MG63 (cell line): ENCODE results near the gene RHOB. TPM values are rescaled to one million over a fixed set of nuclear protein-coding genes. Genes with fewer than 3 reads are reported as not detected.

Experiments
- DNase-seq: peaks from one replicate; pipeline ENCODE4 v3.0.0-alpha.2; 2020
- H3K27me3 ChIP-seq: fragments of 250-450 bp; sonication (Bioruptor Pico); 2 replicates; pipeline ENCODE4 v1.5.1; 2020; ENCODE audit warnings: mild to moderate bottlenecking, moderate library complexity
- H3K36me3 ChIP-seq: fragments of 250-450 bp; sonication (Bioruptor Pico); 2 replicates; pipeline ENCODE4 v1.5.1; 2020; ENCODE audit warnings: mild to moderate bottlenecking, moderate library complexity
- H3K4me3 ChIP-seq: fragments of 250-450 bp; sonication (Bioruptor Pico); 2 replicates; pipeline ENCODE4 v1.5.1; 2020; ENCODE audit warnings: mild to moderate bottlenecking, moderate library complexity
- H3K9me3 ChIP-seq: fragments of 250-450 bp; sonication (Bioruptor Pico); 2 replicates; pipeline ENCODE4 v1.5.1; 2020; ENCODE audit warnings: mild to moderate bottlenecking, moderate library complexity
- total RNA-seq: library from RNA; depleted of rRNA; stranded (reverse); fragments of >200 nt; shearing (Covaris generic); gene quantifications from 2 replicates; pipeline ENCODE4 v1.2.3, GENCODE V29; 2014; ENCODE audit warnings: low replicate concordance

The RHOB gene
- total RNA-seq, 1 experiment from 2014 or later = 65.2 TPM

DNA sequence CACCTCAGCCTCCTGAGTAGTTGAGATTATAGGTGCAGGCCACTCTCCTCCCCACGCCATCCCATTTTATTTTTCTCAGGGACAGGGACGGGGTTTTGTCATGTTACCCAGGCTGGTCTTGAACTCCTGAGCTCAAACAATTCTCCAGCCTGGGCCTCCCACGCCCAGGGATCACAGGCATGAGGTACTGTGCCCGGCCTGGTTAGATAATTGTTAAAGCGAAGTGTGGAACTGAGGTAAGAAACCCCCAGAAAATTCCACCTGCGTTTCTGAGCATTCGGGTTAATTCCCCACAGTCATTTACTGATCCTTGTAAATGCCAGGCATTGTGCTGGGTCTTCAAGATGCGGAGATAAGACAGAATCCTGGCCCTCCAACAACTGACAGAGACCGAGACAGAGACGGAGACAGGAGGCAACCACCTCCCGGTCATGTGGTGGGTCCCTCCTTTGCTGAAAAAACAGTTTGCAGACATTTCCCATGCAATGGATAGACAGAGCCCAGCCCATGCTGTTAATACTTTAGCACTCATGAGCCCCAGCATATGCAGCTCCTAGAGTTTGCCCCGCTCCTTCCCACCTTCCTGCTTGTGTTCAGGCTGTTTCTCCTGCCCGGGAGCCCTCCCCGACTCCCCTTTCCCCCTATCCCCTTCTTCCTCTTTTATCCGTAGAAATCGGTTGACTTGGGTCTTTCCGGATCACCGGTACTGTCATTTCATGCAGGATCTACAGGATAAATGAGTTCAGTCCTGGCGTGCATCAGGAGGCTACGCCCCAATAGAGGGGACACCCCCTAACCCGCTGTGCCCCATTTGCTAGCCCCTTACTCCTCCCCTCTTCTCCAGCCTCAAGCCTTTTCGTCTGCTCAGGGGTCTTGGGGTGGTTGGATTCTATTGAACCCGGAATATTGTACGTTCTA lies 1.6 kb upstream of the RHOB start:
- Histone ChIP-seq H3K4me3 (no peak overlapping the region), H3K36me3 (peaks cover 12% of the 10 kb centered on the region), H3K9me3 (no peaks in the 10 kb centered on the region), H3K27me3 (no peaks in the 10 kb centered on the region)
- no peak for DNase-seq

DNA sequence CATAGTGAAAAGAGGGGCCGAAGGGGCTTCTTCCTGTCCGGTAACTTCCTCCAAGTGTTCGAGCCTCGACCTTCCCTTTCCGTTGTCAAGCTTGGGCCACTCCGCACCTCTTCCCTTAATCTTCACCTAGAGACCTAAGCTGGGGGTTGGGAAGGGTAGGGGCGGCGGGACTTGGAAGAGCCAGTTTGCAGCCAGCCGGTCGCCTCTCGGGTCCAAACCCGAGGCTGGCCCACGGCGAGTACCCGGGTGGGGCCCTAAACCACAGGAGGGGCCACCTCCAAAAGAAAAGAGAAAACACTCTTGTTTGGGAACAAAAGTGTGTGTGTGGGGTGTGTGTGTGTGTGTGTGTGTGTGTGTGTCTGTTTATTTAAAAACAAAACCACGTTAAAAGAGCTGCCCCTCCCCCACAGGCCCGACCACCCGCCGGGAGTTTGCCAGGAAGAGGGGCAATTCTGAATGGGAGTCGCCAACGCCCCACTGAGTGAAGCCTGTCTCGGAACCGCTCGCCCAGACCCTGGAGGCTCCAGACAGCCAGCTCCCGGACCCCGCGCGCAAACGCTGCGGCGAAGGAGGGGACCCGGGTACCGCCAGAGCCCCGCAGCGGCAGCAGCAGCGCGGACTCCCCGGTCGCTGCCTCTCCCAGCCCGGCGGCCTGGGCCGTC lies 488 bp upstream of the RHOB start:
- H3K4me3 ChIP-seq = peak overlapping the region; percentile 71
- H3K36me3 ChIP-seq = peaks cover 12% of the 10 kb centered on the region
- H3K9me3 ChIP-seq = no peaks in the 10 kb centered on the region
- no peaks in the 10 kb centered on the region for H3K27me3 ChIP-seq
- no peak for DNase-seq

DNA sequence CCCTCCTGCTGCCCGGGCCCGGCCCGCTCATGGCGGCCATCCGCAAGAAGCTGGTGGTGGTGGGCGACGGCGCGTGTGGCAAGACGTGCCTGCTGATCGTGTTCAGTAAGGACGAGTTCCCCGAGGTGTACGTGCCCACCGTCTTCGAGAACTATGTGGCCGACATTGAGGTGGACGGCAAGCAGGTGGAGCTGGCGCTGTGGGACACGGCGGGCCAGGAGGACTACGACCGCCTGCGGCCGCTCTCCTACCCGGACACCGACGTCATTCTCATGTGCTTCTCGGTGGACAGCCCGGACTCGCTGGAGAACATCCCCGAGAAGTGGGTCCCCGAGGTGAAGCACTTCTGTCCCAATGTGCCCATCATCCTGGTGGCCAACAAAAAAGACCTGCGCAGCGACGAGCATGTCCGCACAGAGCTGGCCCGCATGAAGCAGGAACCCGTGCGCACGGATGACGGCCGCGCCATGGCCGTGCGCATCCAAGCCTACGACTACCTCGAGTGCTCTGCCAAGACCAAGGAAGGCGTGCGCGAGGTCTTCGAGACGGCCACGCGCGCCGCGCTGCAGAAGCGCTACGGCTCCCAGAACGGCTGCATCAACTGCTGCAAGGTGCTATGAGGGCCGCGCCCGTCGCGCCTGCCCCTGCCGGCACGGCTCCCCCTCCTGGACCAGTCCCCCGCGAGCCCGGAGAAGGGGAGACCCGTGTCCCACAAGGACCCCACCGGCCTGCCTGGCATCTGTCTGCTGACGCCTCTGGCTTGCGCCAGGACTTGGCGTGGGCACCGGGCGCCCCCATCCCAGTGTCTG lies 767 bp downstream of the RHOB start:
- peak; percentile 42 for DNase-seq
- no peaks in the 10 kb centered on the region for H3K27me3 ChIP-seq
- peak overlapping the region; percentile 71 for H3K4me3 ChIP-seq
- H3K36me3 ChIP-seq = peaks cover 12% of the 10 kb centered on the region
- H3K9me3 ChIP-seq = no peaks in the 10 kb centered on the region

DNA sequence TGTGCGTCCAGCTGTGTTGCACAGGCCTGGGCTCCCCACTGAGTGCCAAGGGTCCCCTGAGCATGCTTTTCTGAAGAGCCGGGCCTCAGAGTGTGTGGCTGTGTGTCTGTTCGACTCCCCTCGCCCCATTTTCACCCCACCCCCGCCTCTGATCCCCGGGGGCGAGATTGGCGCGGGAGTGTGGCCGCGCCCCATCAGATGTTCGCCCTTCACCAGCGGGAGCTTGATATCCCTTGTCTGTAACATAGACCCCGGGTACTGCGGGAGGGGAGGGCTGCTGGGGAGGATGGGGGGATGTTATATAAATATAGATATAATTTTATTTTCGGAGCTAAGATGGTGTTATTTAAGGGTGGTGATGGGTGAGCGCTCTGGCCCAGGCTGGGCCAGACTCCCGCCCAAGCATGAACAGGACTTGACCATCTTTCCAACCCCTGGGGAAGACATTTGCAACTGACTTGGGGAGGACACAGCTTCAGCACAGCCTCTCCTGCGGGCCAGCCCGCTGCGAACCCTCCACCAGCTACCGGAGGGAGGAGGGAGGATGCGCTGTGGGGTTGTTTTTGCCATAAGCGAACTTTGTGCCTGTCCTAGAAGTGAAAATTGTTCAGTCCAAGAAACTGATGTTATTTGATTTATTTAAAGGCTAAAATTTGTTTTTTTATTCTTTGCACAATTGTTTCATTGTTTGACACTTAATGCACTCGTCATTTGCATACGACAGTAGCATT lies 1.5 kb downstream of the RHOB start:
- Histone ChIP-seq H3K9me3 (no peaks in the 10 kb centered on the region), H3K4me3 (peak overlapping the region; percentile 71), H3K36me3 (peaks cover 12% of the 10 kb centered on the region), H3K27me3 (no peaks in the 10 kb centered on the region)
- DNase-seq = no peak

DNA sequence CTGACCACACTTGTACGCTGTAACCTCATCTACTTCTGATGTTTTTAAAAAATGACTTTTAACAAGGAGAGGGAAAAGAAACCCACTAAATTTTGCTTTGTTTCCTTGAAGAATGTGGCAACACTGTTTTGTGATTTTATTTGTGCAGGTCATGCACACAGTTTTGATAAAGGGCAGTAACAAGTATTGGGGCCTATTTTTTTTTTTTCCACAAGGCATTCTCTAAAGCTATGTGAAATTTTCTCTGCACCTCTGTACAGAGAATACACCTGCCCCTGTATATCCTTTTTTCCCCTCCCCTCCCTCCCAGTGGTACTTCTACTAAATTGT lies 2.1 kb downstream of the RHOB start:
- peaks cover 12% of the 10 kb centered on the region for H3K36me3 ChIP-seq
- DNase-seq = no peak
- peak overlapping the region; percentile 71 for H3K4me3 ChIP-seq
- H3K27me3 ChIP-seq = no peaks in the 10 kb centered on the region
- H3K9me3 ChIP-seq = no peaks in the 10 kb centered on the region

DNA sequence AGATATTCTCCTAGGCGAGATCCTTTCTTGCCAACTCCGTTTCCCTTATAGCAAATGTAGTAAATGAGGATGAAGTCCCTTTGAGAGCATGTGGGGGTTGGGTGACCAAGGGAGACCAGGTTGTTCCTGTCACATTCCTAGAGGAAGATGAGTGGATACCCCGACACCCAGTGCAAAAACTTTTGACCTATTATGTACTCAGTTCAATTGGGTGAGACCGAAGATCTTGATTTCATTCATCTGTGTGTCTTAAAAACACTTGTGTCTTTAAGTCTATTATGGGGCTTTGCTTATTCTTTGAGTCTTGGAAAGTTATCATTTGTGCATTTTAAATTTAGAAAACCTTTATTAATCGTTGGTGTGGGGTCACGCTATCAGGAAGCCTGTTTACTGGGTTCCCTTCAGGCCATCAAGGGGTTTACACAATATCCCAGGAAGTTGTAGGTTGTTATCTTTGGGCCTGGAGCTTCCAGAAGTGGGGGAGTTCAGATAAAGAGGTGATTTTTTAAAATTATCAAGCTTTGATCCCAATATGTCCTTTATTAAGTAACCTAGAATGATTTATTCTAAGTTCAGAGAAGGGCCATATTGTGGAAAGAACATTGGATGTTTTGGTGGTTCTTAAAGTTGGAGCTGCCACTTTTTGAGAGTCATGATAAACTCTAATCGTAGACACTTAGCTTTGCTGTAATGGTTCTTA lies 2.8 kb downstream of the RHOB start:
- Histone ChIP-seq H3K36me3 (peaks cover 12% of the 10 kb centered on the region), H3K4me3 (peak overlapping the region; percentile 71), H3K9me3 (no peaks in the 10 kb centered on the region), H3K27me3 (no peaks in the 10 kb centered on the region)
- DNase-seq = no peak

DNA sequence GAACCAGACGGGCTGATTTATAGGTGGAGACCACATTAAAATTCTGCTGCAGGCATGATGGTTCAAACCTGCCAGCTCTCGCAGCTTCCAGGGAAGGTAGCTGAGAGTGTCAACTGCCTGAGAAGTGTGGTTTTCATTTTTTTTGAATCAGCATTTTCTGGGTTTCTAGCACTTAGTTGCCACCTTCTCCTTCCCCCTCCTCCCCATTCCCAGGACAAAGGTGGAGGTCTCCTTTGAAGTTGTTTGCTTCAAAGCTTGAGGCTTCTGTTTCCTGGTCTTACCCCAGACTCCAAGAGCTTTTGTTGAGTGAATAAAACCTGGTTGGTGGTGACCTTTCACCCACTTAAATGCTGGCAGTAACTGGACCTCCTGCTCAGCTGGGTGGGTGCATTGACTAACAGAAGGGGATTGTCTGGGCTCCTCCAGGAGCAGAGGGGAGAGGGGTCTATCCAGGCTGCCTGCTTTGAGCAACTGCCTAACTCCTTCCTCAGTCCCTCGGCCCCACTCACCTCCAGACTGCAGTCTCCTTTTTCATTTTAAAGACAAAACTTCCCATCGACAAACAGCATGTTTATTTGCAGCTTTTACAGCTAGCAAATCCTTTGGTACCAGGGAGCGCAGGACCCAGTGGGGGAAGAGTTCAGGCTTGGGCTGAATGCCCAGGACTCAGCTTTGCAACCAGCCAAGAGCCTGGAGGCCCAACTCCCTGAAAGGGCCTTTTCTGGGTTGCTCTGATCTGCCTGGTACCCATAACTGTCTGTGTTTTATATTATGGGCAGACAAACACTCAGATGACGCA lies 3.5 kb downstream of the RHOB start:
- H3K9me3 ChIP-seq = no peaks in the 10 kb centered on the region
- peaks cover 12% of the 10 kb centered on the region for H3K36me3 ChIP-seq
- H3K27me3 ChIP-seq = no peaks in the 10 kb centered on the region
- no peak overlapping the region for H3K4me3 ChIP-seq
- DNase-seq = peak; percentile 75

DNA sequence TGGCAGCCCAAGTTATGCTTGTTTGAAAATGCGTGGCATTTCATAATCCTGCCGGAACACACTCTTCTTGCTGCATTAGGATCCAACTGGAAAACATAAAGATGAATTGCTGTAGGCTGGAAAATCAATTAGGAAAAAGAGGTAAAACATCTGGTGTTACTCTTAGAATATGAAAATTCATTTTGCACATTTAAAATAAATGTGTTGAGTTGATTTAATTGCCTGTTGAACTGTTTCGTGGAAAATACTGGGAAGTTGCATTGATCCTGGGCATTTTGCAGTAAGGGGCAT lies 4.1 kb downstream of the RHOB start:
- Histone ChIP-seq H3K4me3 (no peak overlapping the region), H3K9me3 (no peaks in the 10 kb centered on the region), H3K36me3 (peaks cover 12% of the 10 kb centered on the region), H3K27me3 (no peaks in the 10 kb centered on the region)
- DNase-seq = no peak

DNA sequence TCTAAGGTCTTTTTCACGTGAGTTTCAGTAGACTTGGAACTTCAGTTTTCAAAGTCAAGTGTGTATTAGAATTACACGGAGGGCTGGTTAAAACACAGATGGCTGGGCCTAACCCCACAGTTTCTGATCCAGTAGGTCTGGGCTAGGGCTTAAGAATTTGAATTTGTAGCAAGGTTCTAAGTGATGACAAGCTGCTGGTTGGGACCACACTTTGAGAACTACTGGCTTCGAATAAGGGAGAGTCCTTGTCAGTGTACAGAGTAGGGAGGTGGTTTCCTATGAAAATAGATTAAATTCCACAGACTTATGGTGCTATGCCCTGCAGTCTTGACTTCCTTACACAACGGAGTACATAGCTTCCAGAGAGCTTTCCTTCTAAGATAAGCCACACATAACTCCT lies 4.5 kb downstream of the RHOB start:
- DNase-seq = no peak
- H3K9me3 ChIP-seq = no peaks in the 10 kb centered on the region
- no peaks in the 10 kb centered on the region for H3K27me3 ChIP-seq
- H3K36me3 ChIP-seq = peaks cover 12% of the 10 kb centered on the region
- no peak overlapping the region for H3K4me3 ChIP-seq

DNA sequence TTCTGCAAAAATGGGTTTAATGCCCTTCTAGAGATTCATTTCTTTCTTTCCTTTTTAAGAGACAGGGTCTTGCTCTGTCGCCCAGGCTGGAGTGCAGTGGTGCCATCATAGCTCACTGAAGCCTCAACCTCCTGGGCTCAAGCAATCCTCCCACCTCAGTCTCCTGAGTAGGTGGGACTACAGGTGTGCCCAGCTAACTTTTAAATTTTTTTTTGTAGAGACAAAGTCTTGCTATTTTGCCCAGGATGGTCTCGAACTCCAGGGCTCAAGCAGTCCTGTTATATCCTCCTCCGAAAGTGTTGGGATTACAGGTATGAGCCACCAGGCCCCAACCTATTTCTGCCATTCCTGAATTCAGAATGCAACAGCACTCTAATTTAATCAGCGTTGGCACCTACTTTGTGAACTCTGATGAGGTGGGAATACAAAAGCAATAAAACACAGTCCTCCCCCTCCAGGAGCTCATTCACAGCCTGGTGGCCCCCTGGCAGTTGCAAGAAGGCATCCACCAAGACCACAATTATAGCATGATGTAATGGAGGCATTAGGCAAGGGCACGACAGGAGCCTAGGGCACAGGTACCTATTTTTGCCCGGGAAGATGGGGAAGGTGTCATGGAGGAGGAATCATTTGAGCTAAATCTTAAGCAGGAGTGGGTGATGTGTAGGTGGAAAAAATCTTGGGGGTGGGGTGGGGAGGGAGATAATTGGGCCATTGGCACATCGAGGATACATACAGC lies 5.1 kb downstream of the RHOB start:
- Histone ChIP-seq H3K27me3 (no peaks in the 10 kb centered on the region), H3K9me3 (no peaks in the 10 kb centered on the region), H3K4me3 (no peak overlapping the region), H3K36me3 (peaks cover 12% of the 10 kb centered on the region)
- no peak for DNase-seq

DNA sequence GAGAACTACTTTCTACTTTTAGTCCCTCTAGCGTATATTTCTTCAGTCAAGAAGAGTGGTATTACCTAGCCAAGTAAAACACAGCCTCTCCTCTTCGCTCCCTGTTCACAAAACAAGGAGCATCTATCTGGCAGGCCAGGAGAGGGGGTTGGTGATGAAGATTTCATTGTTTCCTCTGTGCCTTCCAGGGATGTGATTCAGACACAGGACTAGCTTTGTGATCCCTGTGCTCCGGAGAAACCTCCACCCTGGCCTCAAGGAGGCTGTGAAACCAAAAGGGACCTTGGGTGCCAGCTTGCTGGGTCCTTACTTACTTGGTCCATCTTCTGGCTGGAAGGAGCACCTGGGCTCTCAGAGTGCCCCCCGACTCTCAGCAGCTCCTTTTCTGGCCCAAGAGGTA lies 5.7 kb downstream of the RHOB start:
- Histone ChIP-seq H3K27me3 (no peaks in the 10 kb centered on the region), H3K9me3 (no peaks in the 10 kb centered on the region), H3K36me3 (peaks cover 11% of the 10 kb centered on the region), H3K4me3 (no peak overlapping the region)
- peak; percentile 30 for DNase-seq

DNA sequence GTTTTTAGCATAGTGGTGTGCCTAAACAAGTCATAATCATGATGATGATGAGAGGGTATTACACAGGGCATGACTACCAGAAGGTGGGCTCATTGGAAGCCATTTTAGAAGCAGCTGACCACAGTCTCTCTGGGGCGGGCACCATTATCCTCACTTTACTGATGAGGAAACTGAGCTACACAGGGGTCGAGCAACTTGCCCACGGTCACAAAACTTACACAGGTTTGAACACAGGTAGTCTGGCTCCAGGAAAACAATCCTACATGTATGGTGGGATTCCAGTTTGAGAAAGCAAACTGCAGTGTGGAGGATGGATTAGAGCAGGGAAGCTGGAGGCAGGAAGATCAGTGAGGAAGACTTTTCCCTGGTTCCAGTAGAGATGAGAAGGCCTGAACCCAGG lies 6.2 kb downstream of the RHOB start:
- H3K4me3 ChIP-seq = no peak overlapping the region
- no peaks in the 10 kb centered on the region for H3K27me3 ChIP-seq
- DNase-seq = no peak
- peaks cover 6% of the 10 kb centered on the region for H3K36me3 ChIP-seq
- H3K9me3 ChIP-seq = no peaks in the 10 kb centered on the region

DNA sequence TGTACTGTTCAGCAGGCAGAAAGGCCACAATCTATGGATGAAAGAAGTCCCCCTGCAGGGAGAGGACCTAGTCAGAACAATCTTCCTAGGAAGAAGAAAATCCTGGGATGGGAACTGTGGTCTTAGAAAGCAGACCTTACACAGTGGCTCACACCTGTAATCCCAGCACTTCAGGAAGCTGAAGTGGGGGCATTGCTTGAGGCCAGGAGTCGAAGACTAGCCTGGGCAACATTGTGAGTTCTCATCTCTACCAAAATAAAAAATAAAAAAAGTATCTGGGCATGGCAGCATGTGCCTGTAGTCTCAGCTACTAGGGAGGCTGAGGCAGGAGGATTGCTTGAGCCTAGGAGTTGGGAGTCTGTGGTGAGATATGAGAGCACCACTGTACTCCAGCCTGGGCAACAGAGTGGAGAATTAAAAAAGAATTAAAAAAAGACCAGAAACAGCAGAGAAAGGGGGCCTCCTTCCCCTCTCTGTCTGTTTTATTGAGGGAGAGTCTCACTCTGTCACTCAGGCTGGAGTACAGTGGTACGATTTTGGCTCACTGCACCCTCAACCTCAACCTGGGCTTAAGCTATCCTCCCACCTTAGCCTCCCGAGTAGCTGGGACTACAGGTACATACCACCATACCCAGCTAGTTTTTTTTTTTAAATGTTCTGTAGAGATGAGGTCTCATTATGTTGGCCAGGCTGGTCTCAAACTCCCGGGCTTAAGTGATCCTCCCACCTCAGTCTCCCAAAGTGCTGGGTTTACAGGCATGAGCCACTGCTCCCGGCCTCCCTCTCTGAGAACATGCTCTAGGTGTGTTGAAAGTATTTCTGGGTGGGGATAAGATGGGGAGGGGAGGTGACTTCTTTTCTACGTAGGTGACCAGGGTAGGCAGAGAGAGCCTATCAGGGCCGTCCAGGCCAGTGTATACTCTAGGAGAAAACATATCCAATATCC lies 7.4 kb downstream of the RHOB start:
- no peaks in the 10 kb centered on the region; the same call in none of the 2 replicates for H3K36me3 ChIP-seq
- H3K9me3 ChIP-seq = no peaks in the 10 kb centered on the region
- H3K27me3 ChIP-seq = no peaks in the 10 kb centered on the region
- H3K4me3 ChIP-seq = no peak overlapping the region
- DNase-seq = no peak

DNA sequence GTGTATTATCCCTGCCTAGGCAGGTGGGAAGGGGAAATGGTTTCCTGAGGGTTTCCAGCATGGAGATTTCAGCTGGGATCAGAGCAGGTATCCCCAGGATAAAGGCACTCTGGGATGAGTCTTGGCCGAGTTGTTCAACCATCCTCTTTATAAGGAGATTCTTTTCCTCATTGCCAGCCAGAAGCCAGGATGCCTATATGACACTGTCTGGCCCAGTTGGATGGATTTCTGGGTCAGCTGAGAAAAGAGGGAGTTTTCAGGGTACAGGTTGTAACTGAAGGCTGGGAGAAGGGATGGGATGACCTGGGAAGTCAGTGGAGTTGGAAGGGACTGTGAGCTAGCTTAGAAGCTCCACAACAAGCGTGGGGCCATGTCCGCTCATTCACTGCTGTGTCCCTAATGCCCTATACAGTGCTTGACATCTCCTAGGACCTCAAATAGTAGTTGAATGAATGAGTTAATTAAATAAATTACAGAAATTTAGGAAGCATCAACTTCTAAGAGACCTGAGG lies 8.3 kb downstream of the RHOB start:
- Histone ChIP-seq H3K4me3 (no peak overlapping the region), H3K27me3 (no peaks in the 10 kb centered on the region), H3K36me3 (no peaks in the 10 kb centered on the region), H3K9me3 (no peaks in the 10 kb centered on the region)
- no peak for DNase-seq
